GM19099 (cell line): ENCODE data around the gene CLNK.

Experiments used
- POLR2A ChIP-seq: IDR thresholded peaks from 3 replicates; pipeline ENCODE4 v1.6.1; 2011; ENCODE audit warnings: low read depth; ENCODE audit not compliant: insufficient read length; ENCODE audit errors: extremely low read depth

The CLNK gene

GRCh38 chr4:10640561-10641201 is 43.9 kb downstream of the CLNK start:
- no peak for TF ChIP-seq POLR2A

GRCh38 chr4:10639664-10640063 is 44.9 kb downstream of the CLNK start:
- no peak for TF ChIP-seq POLR2A

GRCh38 chr4:10639100-10639499 is 45.5 kb downstream of the CLNK start:
- no peak for TF ChIP-seq POLR2A

- TF ChIP-seq POLR2A: no peak
Observed at GRCh38 chr4:10635091-10635490, 49.5 kb downstream of the CLNK start.

- no peak for TF ChIP-seq POLR2A
Observed at GRCh38 chr4:10629394-10629793, 55.2 kb downstream of the CLNK start.

GRCh38 chr4:10625131-10625530 is 59.4 kb downstream of the CLNK start:
- no peak for TF ChIP-seq POLR2A

GRCh38 chr4:10623862-10624261 is 60.7 kb downstream of the CLNK start:
- no peak for TF ChIP-seq POLR2A

- no peak for TF ChIP-seq POLR2A
Observed at GRCh38 chr4:10623241-10623640, 61.3 kb downstream of the CLNK start.

GRCh38 chr4:10622728-10623127 is 61.8 kb downstream of the CLNK start:
- no peak for TF ChIP-seq POLR2A

- TF ChIP-seq POLR2A: no peak
Observed at GRCh38 chr4:10620935-10621488, 63.6 kb downstream of the CLNK start.

- no peak for TF ChIP-seq POLR2A
Observed at GRCh38 chr4:10619855-10620254, 64.7 kb downstream of the CLNK start.

- no peak for TF ChIP-seq POLR2A
Observed at GRCh38 chr4:10619220-10619619, 65.3 kb downstream of the CLNK start.

GRCh38 chr4:10613926-10614478 is 70.6 kb downstream of the CLNK start:
- no peak for TF ChIP-seq POLR2A

- TF ChIP-seq POLR2A: no peak
Observed at GRCh38 chr4:10612476-10612875, 72.1 kb downstream of the CLNK start.

GRCh38 chr4:10611673-10612072 is 72.9 kb downstream of the CLNK start:
- no peak for TF ChIP-seq POLR2A

- TF ChIP-seq POLR2A: no peak
Observed at GRCh38 chr4:10608501-10609219, 75.9 kb downstream of the CLNK start.
